ENCODE results near the gene MYMK. TPM values are rescaled to one million over a fixed set of nuclear protein-coding genes. Genes with fewer than 3 reads are reported as not detected.
A peak's percentile ranks its signal among the peaks of the same experiment; 100 is the strongest.

The MYMK gene
- total and polyA plus RNA-seq, 9 donors, result 23.0 to 93.0 (median 72.7) TPM

DNA sequence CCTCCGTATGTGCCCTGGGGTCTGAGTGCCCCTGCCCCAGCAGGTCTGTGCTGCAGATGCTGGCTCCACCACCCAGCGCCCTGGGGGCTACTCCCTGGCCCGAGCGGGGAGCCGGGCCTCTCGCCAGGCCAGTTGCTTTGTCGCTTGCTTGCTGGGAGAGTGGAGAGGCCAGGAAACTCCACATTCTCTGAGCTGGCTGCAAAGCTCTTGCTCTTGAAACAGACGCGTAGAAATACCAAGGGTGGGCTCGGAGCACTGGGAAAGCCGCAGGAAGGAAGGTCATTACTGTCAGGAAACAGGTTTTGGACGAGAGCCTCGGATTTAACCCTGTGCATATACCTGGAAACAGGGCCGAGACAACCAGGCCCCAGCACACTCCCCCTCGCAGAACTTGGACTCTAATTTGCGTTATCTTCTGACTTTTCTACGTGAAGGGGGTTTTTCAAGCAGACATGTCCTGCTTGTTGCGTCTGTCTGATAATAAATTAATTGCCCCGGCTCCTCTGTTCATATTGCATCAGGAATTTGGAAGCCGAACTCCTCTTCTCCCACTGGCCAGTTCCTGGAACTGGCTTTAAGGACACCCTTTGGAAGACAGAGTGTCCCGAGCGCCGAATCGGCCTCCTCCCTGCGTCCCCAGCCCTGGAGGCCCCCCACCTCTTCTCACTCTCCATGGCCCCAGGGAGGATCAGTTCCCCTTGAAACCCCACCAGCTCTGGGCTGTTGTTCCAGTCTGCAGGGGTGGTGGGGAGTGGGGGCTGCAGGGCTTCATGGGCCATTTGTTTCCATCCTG is 20.9 kb upstream of the MYMK start:
- Histone ChIP-seq H3K27me3 (ENCODE audit: control insufficient read depth, insufficient read depth, low read length) (peaks cover 6% of the 10 kb centered on the region), H3K4me3 (ENCODE audit: low read length) (no peak overlapping the region), H3K9me3 (replicated peaks; ENCODE audit: control insufficient read depth, low read depth, low read length) (no peaks in the 10 kb centered on the region), H3K27ac (ENCODE audit: low read length) (peak overlapping the region; percentile 47), H3K4me1 (ENCODE audit: control insufficient read depth, insufficient read depth, low read length) (peaks cover 24% of the 10 kb centered on the region), H3K36me3 (ENCODE audit: control insufficient read depth, insufficient read depth, low read length) (no peaks in the 10 kb centered on the region)
- WGBS (ENCODE audit: insufficient coverage), result 21% methylated on average over 19 of the region's 25 CpGs
- peak; percentile 58 for DNase-seq

GRCh38 chr9:133543772-133544467 is 19.2 kb upstream of the MYMK start:
- Histone ChIP-seq H3K4me3 (ENCODE audit: low read length) (no peak overlapping the region), H3K36me3 (ENCODE audit: control insufficient read depth, insufficient read depth, low read length) (no peaks in the 10 kb centered on the region), H3K27me3 (ENCODE audit: control insufficient read depth, insufficient read depth, low read length) (peaks cover 7% of the 10 kb centered on the region), H3K4me1 (ENCODE audit: control insufficient read depth, insufficient read depth, low read length) (peaks cover 41% of the 10 kb centered on the region), H3K9me3 (replicated peaks; ENCODE audit: control insufficient read depth, low read depth, low read length) (no peaks in the 10 kb centered on the region), H3K27ac (ENCODE audit: low read length) (no peak overlapping the region)
- DNase-seq, result no peak
- WGBS (ENCODE audit: insufficient coverage), result 81% methylated on average over 14 of the region's 16 CpGs

- Histone ChIP-seq H3K4me1 (ENCODE audit: control insufficient read depth, insufficient read depth, low read length) (peaks cover 50% of the 10 kb centered on the region), H3K4me3 (ENCODE audit: low read length) (no peak overlapping the region), H3K9me3 (replicated peaks; ENCODE audit: control insufficient read depth, low read depth, low read length) (no peaks in the 10 kb centered on the region), H3K36me3 (ENCODE audit: control insufficient read depth, insufficient read depth, low read length) (no peaks in the 10 kb centered on the region), H3K27me3 (ENCODE audit: control insufficient read depth, insufficient read depth, low read length) (peaks cover 11% of the 10 kb centered on the region), H3K27ac (ENCODE audit: low read length) (no peak overlapping the region)
- WGBS (ENCODE audit: insufficient coverage), result 88% methylated on average over 6 of the region's 13 CpGs
- DNase-seq, result no peak
These were observed 17.2 kb upstream of the MYMK start for GRCh38 chr9:133542002-133542401.

GRCh38 chr9:133540698-133541025 is 15.9 kb upstream of the MYMK start:
- H3K4me1 ChIP-seq (ENCODE audit: control insufficient read depth, insufficient read depth, low read length), result peaks cover 45% of the 10 kb centered on the region
- DNase-seq, result no peak
- H3K27ac ChIP-seq (ENCODE audit: low read length), result no peak overlapping the region
- H3K36me3 ChIP-seq (ENCODE audit: control insufficient read depth, insufficient read depth, low read length), result no peaks in the 10 kb centered on the region
- 85% methylated on average over 11 of the region's 18 CpGs for WGBS (ENCODE audit: insufficient coverage)
- H3K4me3 ChIP-seq (ENCODE audit: low read length), result no peak overlapping the region
- H3K9me3 ChIP-seq (replicated peaks; ENCODE audit: control insufficient read depth, low read depth, low read length), result no peaks in the 10 kb centered on the region
- peaks cover 15% of the 10 kb centered on the region for H3K27me3 ChIP-seq (ENCODE audit: control insufficient read depth, insufficient read depth, low read length)

- WGBS (ENCODE audit: insufficient coverage), result 62% methylated on average over 18 of the region's 22 CpGs
- Histone ChIP-seq H3K4me3 (ENCODE audit: low read length) (no peak overlapping the region), H3K27ac (ENCODE audit: low read length) (no peak overlapping the region), H3K36me3 (ENCODE audit: control insufficient read depth, insufficient read depth, low read length) (no peaks in the 10 kb centered on the region), H3K27me3 (ENCODE audit: control insufficient read depth, insufficient read depth, low read length) (peaks cover 15% of the 10 kb centered on the region), H3K4me1 (ENCODE audit: control insufficient read depth, insufficient read depth, low read length) (peaks cover 45% of the 10 kb centered on the region), H3K9me3 (replicated peaks; ENCODE audit: control insufficient read depth, low read depth, low read length) (no peaks in the 10 kb centered on the region)
- no peak for DNase-seq
These were observed 15.4 kb upstream of the MYMK start for GRCh38 chr9:133539991-133540697.

GRCh38 chr9:133538851-133539833 is 14.4 kb upstream of the MYMK start:
- no peak overlapping the region for H3K4me3 ChIP-seq (ENCODE audit: low read length)
- peaks cover 47% of the 10 kb centered on the region for H3K4me1 ChIP-seq (ENCODE audit: control insufficient read depth, insufficient read depth, low read length)
- no peaks in the 10 kb centered on the region for H3K9me3 ChIP-seq (replicated peaks; ENCODE audit: control insufficient read depth, low read depth, low read length)
- DNase-seq, result peak; percentile 38
- no peaks in the 10 kb centered on the region for H3K36me3 ChIP-seq (ENCODE audit: control insufficient read depth, insufficient read depth, low read length)
- peaks cover 15% of the 10 kb centered on the region for H3K27me3 ChIP-seq (ENCODE audit: control insufficient read depth, insufficient read depth, low read length)
- WGBS (ENCODE audit: insufficient coverage), result 37% methylated on average over 39 of the region's 47 CpGs
- no peak overlapping the region for H3K27ac ChIP-seq (ENCODE audit: low read length)

GRCh38 chr9:133538176-133538575 is 13.4 kb upstream of the MYMK start:
- peaks cover 20% of the 10 kb centered on the region for H3K27me3 ChIP-seq (ENCODE audit: control insufficient read depth, insufficient read depth, low read length)
- no peaks in the 10 kb centered on the region for H3K36me3 ChIP-seq (ENCODE audit: control insufficient read depth, insufficient read depth, low read length)
- no peak for DNase-seq

GRCh38 chr9:133537257-133537656 is 12.5 kb upstream of the MYMK start:
- DNase-seq, result no peak
- Histone ChIP-seq H3K27ac (ENCODE audit: low read length) (no peak overlapping the region), H3K27me3 (ENCODE audit: control insufficient read depth, insufficient read depth, low read length) (peaks cover 20% of the 10 kb centered on the region), H3K9me3 (replicated peaks; ENCODE audit: control insufficient read depth, low read depth, low read length) (no peaks in the 10 kb centered on the region), H3K4me1 (ENCODE audit: control insufficient read depth, insufficient read depth, low read length) (peaks cover 66% of the 10 kb centered on the region), H3K36me3 (ENCODE audit: control insufficient read depth, insufficient read depth, low read length) (no peaks in the 10 kb centered on the region), H3K4me3 (ENCODE audit: low read length) (no peak overlapping the region)
- 90% methylated on average over 10 of the region's 16 CpGs for WGBS (ENCODE audit: insufficient coverage)

More at GRCh38 chr9:133538176-133538575, 13.4 kb upstream of the MYMK start:
- no peak overlapping the region for H3K27ac ChIP-seq (ENCODE audit: low read length)
- WGBS (ENCODE audit: insufficient coverage), result 80% methylated on average over 14 of the region's 14 CpGs
- no peak overlapping the region for H3K4me3 ChIP-seq (ENCODE audit: low read length)
- H3K4me1 ChIP-seq (ENCODE audit: control insufficient read depth, insufficient read depth, low read length), result peaks cover 57% of the 10 kb centered on the region
- no peaks in the 10 kb centered on the region for H3K9me3 ChIP-seq (replicated peaks; ENCODE audit: control insufficient read depth, low read depth, low read length)

DNA sequence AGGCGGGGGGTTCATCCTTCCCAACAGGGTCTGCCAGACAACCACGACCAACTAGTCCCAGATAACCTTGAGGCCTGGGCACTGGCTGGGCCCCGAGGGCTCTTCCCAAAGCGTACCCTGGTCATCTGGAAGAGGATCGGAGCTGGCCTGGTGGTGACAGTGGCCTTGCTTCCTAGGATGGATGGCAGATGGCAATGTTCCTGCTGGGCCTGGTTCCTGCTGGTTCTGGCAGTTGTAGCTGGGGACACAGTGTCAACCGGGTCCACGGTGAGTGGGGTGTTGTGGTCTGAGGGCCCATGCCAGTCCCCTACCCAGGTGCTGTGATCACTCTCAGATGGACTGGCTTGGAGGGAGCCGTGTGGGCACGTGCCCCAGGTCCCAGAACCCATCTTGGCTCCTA is 11.8 kb upstream of the MYMK start:
- H3K27me3 ChIP-seq (ENCODE audit: control insufficient read depth, insufficient read depth, low read length), result peaks cover 21% of the 10 kb centered on the region
- no peaks in the 10 kb centered on the region for H3K36me3 ChIP-seq (ENCODE audit: control insufficient read depth, insufficient read depth, low read length)
- 90% methylated on average over 9 of the region's 9 CpGs for WGBS (ENCODE audit: insufficient coverage)
- H3K27ac ChIP-seq (ENCODE audit: low read length), result no peak overlapping the region
- no peak overlapping the region for H3K4me3 ChIP-seq (ENCODE audit: low read length)
- no peaks in the 10 kb centered on the region for H3K9me3 ChIP-seq (replicated peaks; ENCODE audit: control insufficient read depth, low read depth, low read length)
- no peak for DNase-seq
- peaks cover 73% of the 10 kb centered on the region for H3K4me1 ChIP-seq (ENCODE audit: control insufficient read depth, insufficient read depth, low read length)
